Measurements from ENCODE around the gene SLC16A3.

SLC16A3 gene

GRCh38 chr17:82224666-82225065 lies 4.2 kb upstream of the SLC16A3 start:
- no peak for DNase-seq

GRCh38 chr17:82225368-82226029 lies 3.3 kb upstream of the SLC16A3 start:
- DNase-seq: no peak

GRCh38 chr17:82226146-82226808 lies 2.6 kb upstream of the SLC16A3 start:
- no peak for DNase-seq

- no peak for DNase-seq
Observed at GRCh38 chr17:82226809-82227628, 1.8 kb upstream of the SLC16A3 start.

- no peak for DNase-seq
Observed at GRCh38 chr17:82227629-82228277, 1.1 kb upstream of the SLC16A3 start.

GRCh38 chr17:82228278-82228841 lies 482 bp upstream of the SLC16A3 start:
- peak; percentile 75 for DNase-seq

GRCh38 chr17:82229698-82230608 lies 1.1 kb downstream of the SLC16A3 start:
- no peak for DNase-seq

- DNase-seq: peak; percentile 71
Observed at GRCh38 chr17:82230609-82231311, 1.9 kb downstream of the SLC16A3 start.

GRCh38 chr17:82231312-82231561 lies 2.4 kb downstream of the SLC16A3 start:
- no peak for DNase-seq

GRCh38 chr17:82231562-82232321 lies 2.9 kb downstream of the SLC16A3 start:
- peak; percentile 44 for DNase-seq

- no peak for DNase-seq
Observed at GRCh38 chr17:82232322-82232820, 3.5 kb downstream of the SLC16A3 start.

- no peak for DNase-seq
Observed at GRCh38 chr17:82232876-82233785, 4.3 kb downstream of the SLC16A3 start.

GRCh38 chr17:82234211-82235055 lies 5.6 kb downstream of the SLC16A3 start:
- no peak for DNase-seq

GRCh38 chr17:82235056-82235774 lies 6.4 kb downstream of the SLC16A3 start:
- no peak for DNase-seq

- DNase-seq: no peak
Observed at GRCh38 chr17:82235775-82236141, 6.9 kb downstream of the SLC16A3 start.

GRCh38 chr17:82236142-82236971 lies 7.5 kb downstream of the SLC16A3 start:
- DNase-seq: peak; percentile 76

Measured in CD4-positive, alpha-beta T cell treated with Interleukin-17A for 1 hour (primary cell).